Kasumi-1 (cell line): ENCODE measurements around the gene KRT83.
"Not testable (repeated sequence)": the region's sequence is repeated elsewhere in the genome, so short reads cannot be mapped to it uniquely, and the experiment has no call there.

Experiments
- DNase-seq, 2 experiments: peaks; one replicate each; lab custom pipeline; 2025; lab: John Stamatoyannopoulos, UW

The KRT83 gene

GRCh38 chr12:52353766-52354165 is 32.6 kb upstream of the KRT83 start:
- no peak for DNase-seq

GRCh38 chr12:52352951-52353350 is 31.8 kb upstream of the KRT83 start:
- DNase-seq, result no peak

GRCh38 chr12:52351196-52352059 is 30.2 kb upstream of the KRT83 start:
- no peak for DNase-seq

GRCh38 chr12:52350786-52351185 is 29.6 kb upstream of the KRT83 start:
- DNase-seq, result no peak

GRCh38 chr12:52350021-52350620 is 28.9 kb upstream of the KRT83 start:
- DNase-seq, result no peak

GRCh38 chr12:52349196-52349595 is 28.0 kb upstream of the KRT83 start:
- no peak for DNase-seq

- DNase-seq, result no peak
Observed at GRCh38 chr12:52347551-52348510, 26.6 kb upstream of the KRT83 start.

- no peak for DNase-seq
Observed at GRCh38 chr12:52347016-52347415, 25.8 kb upstream of the KRT83 start.

- no peak for DNase-seq
Observed at GRCh38 chr12:52346593-52346992, 25.4 kb upstream of the KRT83 start.

- DNase-seq, result not testable (repeated sequence)
Observed at GRCh38 chr12:52345041-52345440, 23.8 kb upstream of the KRT83 start.

- DNase-seq, result no peak
Observed at GRCh38 chr12:52344111-52344510, 22.9 kb upstream of the KRT83 start.

- DNase-seq, result no peak
Observed at GRCh38 chr12:52343550-52343949, 22.4 kb upstream of the KRT83 start.

GRCh38 chr12:52342781-52343490 is 21.7 kb upstream of the KRT83 start:
- DNase-seq, result no peak

- DNase-seq, result no peak
Observed at GRCh38 chr12:52341066-52341580, 19.9 kb upstream of the KRT83 start.

GRCh38 chr12:52338241-52338960 is 17.2 kb upstream of the KRT83 start:
- DNase-seq, result no peak

- no peak for DNase-seq
Observed at GRCh38 chr12:52337054-52337453, 15.9 kb upstream of the KRT83 start.

GRCh38 chr12:52336641-52337040 is 15.4 kb upstream of the KRT83 start:
- DNase-seq, result no peak

GRCh38 chr12:52335598-52336262 is 14.5 kb upstream of the KRT83 start:
- no peak for DNase-seq

GRCh38 chr12:52334185-52334584 is 13.0 kb upstream of the KRT83 start:
- DNase-seq, result no peak

- DNase-seq, result no peak
Observed at GRCh38 chr12:52333321-52333720, 12.1 kb upstream of the KRT83 start.
